GM21576 (cell line): Measurements from ENCODE around the gene DPEP2.
"Not testable (repeated sequence)": the region's sequence is repeated elsewhere in the genome, so short reads cannot be mapped to it uniquely, and the experiment has no call there.

Experiments
- ATAC-seq: cut with Tn5 transposase; IDR thresholded peaks from one replicate; pipeline ENCODE4 v1.9.1; 2021; ENCODE audit warnings: mild to moderate bottlenecking, moderate library complexity; ENCODE audit not compliant: unreplicated experiment

The DPEP2 gene

DNA sequence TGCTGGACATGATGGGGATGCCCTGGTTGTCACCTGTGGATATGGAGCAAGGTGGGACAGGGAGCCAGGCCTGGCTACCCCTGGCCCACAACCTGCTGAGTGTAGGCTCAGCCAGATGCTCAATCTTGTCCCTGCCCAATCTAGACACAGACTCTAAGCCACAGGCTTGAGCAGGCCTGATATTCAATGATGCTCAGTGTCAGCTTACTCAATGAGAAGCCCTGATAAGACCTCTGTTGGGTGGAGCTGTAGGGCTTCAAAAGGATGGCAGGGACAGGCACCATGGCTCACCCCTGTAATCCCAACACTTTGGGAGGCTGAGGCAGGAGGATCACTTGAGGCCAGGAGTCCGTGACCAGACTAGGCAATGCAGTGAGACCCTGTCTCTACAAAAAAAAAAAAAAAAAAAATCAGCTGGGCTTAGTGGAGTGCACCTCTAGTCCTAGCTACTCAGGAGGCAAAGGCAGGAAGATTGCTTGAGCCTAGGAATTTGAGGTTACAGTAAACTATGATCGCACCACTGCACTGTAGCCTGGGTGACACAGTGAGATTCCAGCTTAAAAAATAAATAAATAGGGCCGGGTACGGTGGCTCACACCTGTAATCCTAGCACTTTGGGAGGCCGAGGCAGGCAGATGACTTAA lies 58.7 kb downstream of the DPEP2 start:
- ATAC-seq: no peak

DNA sequence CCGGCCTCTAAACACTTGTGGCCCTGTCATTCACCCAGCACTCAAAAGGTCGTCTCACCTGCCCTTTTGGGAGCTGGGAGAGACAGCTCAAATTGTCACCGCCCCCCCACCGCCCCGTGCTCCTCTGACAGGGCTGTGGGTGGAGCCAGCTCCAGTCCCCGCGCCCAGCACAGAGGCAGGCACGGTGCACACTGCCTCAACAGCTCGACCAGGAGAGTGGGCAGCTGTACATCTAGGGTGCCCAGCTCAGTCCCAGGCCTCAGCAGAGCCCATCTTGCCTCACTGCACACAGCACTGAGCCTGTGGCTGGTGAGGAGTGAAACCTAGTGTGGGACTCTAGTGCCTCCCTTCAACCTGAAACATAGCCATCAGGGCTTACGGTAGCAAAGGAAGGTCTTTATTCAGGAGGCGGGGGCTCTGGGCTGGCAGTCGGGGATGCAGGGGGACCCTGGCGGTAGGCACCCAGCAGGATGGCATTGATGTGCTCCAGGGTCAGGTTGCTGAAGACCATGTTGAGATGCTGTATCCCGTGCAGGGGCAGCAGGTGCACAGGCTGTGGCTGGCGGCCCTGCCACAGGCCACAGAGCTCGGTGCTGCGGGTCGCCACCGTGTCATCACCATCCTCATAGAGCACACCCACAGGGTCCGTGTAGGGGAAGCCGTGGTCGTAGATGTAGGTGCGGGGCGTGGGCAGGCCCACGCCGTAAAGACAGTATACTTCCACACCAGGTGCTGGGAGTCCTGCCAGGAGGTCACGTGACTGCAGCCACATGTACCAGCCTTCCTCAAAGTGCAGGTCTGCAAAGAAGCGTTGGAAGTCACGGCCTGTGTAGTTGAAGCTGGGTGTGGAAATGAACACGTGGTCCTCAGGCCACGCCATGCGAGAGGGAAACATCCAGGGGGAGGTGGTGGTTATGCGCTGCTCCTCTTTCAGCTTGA lies 59.5 kb downstream of the DPEP2 start:
- no peak for ATAC-seq

DNA sequence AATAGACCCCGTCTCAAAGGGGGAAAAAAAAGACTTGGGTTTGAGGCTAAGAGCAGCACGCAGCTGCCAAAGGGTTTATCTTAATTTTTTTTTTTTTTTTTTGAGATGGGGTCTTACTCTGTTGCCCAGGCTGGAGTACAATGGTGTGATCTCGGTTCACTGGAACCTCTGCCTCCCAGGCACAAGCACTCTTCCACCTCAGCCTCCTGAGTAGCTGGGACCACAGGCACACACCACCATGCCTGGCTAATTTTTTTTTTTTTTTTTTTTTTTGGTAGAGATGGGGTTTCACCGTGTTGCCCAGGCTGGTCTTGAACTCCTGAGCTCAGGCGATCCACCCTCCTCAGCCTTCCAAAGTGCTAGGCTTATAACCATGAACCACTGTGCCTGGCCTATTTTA lies 61.6 kb downstream of the DPEP2 start:
- ATAC-seq: not testable (repeated sequence)
